GM23338 (cell line): ENCODE measurements around the gene APH1B. TPM values are rescaled to one million over a fixed set of nuclear protein-coding genes. Genes with fewer than 3 reads are reported as not detected.

ENCODE experiments used
- ATAC-seq: fragments of 200-7000 bp; cut with Tn5 transposase; 3 replicates; pipeline ENCODE4 v1.9.1; 2020
- DNase-seq: peaks from one replicate; pipeline ENCODE4 v3.0.0-alpha.2; 2015; ENCODE audit warnings: low spot score
- H2AFZ ChIP-seq: fragments of 200-600 bp; sonication (generic); 2 replicates; pipeline ENCODE4 v1.8.0; 2016; ENCODE audit warnings: antibody characterized with exemption, mild to moderate bottlenecking, moderate library complexity
- H3F3A ChIP-seq: fragments of 200-600 bp; sonication (generic); replicated peaks from 2 replicates; pipeline ENCODE4 v1.8.0; 2017; ENCODE audit warnings: antibody characterized with exemption, mixed run types, low read depth
- H3K27ac ChIP-seq: fragments of 200-600 bp; sonication (generic); 2 replicates; pipeline ENCODE4 v1.6.1; 2016; ENCODE audit warnings: low read depth
- H3K27me3 ChIP-seq: fragments of 200-600 bp; sonication (generic); 2 replicates; pipeline ENCODE4 v1.8.0; 2016; ENCODE audit warnings: mild to moderate bottlenecking, mixed run types, moderate library complexity; ENCODE audit not compliant: insufficient read depth
- H3K36me3 ChIP-seq: fragments of 200-600 bp; sonication (generic); 2 replicates; pipeline ENCODE4 v1.8.0; 2016; ENCODE audit warnings: mild to moderate bottlenecking; ENCODE audit not compliant: insufficient read depth
- H3K4me1 ChIP-seq: fragments of 200-600 bp; sonication (generic); 2 replicates; pipeline ENCODE4 v1.8.0; 2016; ENCODE audit warnings: mild to moderate bottlenecking, moderate library complexity; ENCODE audit not compliant: insufficient read depth
- H3K4me2 ChIP-seq: fragments of 200-600 bp; sonication (generic); 2 replicates; pipeline ENCODE4 v1.7.1; 2017; ENCODE audit warnings: mixed run types
- H3K4me3 ChIP-seq: fragments of 200-600 bp; sonication (generic); 2 replicates; pipeline ENCODE4 v1.6.1; 2016; ENCODE audit warnings: mixed run types
- H3K79me2 ChIP-seq: fragments of 200-600 bp; sonication (generic); replicated peaks from 2 replicates; pipeline ENCODE4 v1.8.0; 2017; ENCODE audit warnings: mild to moderate bottlenecking; ENCODE audit not compliant: insufficient read depth
- H3K9me2 ChIP-seq: fragments of 200-600 bp; sonication (generic); 2 replicates; pipeline ENCODE4 v1.8.0; 2017; ENCODE audit not compliant: insufficient read depth
- H4K20me1 ChIP-seq: fragments of 200-600 bp; sonication (generic); replicated peaks from 2 replicates; pipeline ENCODE4 v1.8.0; 2017; ENCODE audit warnings: mild to moderate bottlenecking; ENCODE audit not compliant: insufficient read depth
- H3K27ac Mint-ChIP-seq: 2 replicates; pipeline ENCODE4 v1.8.0; 2020; ENCODE audit warnings: inconsistent platforms, mild to moderate bottlenecking, moderate library complexity, mixed read lengths
- H3K27me3 Mint-ChIP-seq: 3 replicates; pipeline ENCODE4 v1.8.0; 2022; ENCODE audit warnings: low read depth, mild to moderate bottlenecking, moderate library complexity, mixed read lengths, inconsistent platforms; ENCODE audit not compliant: insufficient read depth, poor library complexity
- H3K36me3 Mint-ChIP-seq: 3 replicates; pipeline ENCODE4 v1.8.0; 2021; ENCODE audit warnings: low read depth, mild to moderate bottlenecking, inconsistent platforms, moderate library complexity, mixed read lengths
- H3K4me1 Mint-ChIP-seq: 3 replicates; pipeline ENCODE4 v1.8.0; 2020; ENCODE audit warnings: mild to moderate bottlenecking, inconsistent platforms, mixed read lengths
- H3K4me3 Mint-ChIP-seq: 3 replicates; pipeline ENCODE4 v1.8.0; 2021; ENCODE audit warnings: moderate library complexity, mild to moderate bottlenecking, inconsistent platforms, mixed read lengths
- H3K9me3 Mint-ChIP-seq: 3 replicates; pipeline ENCODE4 v1.8.0; 2020; ENCODE audit warnings: moderate library complexity, mild to moderate bottlenecking, inconsistent platforms, mixed read lengths
- CTCF ChIP-seq, 2 experiments: fragments of 200-600 bp in 1 of 2; sonication (generic) in 1 of 2; conservative IDR thresholded peaks; 2 replicates each; pipeline versions ENCODE4 v1.5.1 to v1.6.1; 2016 to 2017; ENCODE audit warnings: antibody characterized with exemption in 2 of 2, low read depth in 2 of 2, mild to moderate bottlenecking in 2 of 2, moderate library complexity in 1 of 2
- ETS1 ChIP-seq: IDR thresholded peaks from 2 replicates; pipeline ENCODE4 v1.6.1; 2016; ENCODE audit warnings: antibody characterized with exemption
- EZH2 ChIP-seq: fragments of 200-600 bp; sonication (generic); IDR thresholded peaks from one replicate; pipeline ENCODE4 v1.8.0; 2017; ENCODE audit warnings: antibody characterized with exemption, mild to moderate bottlenecking, low read depth; ENCODE audit not compliant: unreplicated experiment
- POLR2AphosphoS5 ChIP-seq: IDR thresholded peaks from 2 replicates; pipeline ENCODE4 v1.6.1; 2016; ENCODE audit warnings: antibody characterized with exemption, low read depth
- REST ChIP-seq: IDR thresholded peaks from one replicate; pipeline ENCODE4 v1.6.1; 2018; ENCODE audit warnings: antibody characterized with exemption; ENCODE audit not compliant: unreplicated experiment
- ZNF114 ChIP-seq: fragments of 250-450 bp; sonication (Bioruptor Pico); IDR thresholded peaks from 2 replicates; pipeline ENCODE4 v1.5.0; 2020; ENCODE audit warnings: mild to moderate bottlenecking, moderate library complexity
- ZNF331 ChIP-seq: fragments of 250-450 bp; sonication (Bioruptor Pico); IDR thresholded peaks from 2 replicates; pipeline ENCODE4 v1.5.0; 2020; ENCODE audit warnings: low read depth, mild to moderate bottlenecking, moderate library complexity
- polyA plus RNA-seq: library from polyadenylated mRNA; unstranded; fragments of >200 nt; fragmentation: Nextera tagmentation; extraction: Ambion mirVana; gene quantifications from 2 replicates; pipeline ENCODE4 v1.2.1, GENCODE V29; 2016
- total RNA-seq: library from RNA; depleted of rRNA; stranded (reverse); fragments of >200 nt; shearing (Covaris generic); gene quantifications from 2 replicates; pipeline ENCODE4 v1.2.3, GENCODE V29; 2014

Gene APH1B
- total and polyA plus RNA-seq, 2 experiments from 2014 or later: 14.3 to 24.4 TPM

GRCh38 chr15:63244976-63245645 lies 32.3 kb upstream of the APH1B start (continued):
- no peak for TF ChIP-seq REST
- no peak for TF ChIP-seq EZH2
- TF ChIP-seq CTCF (conservative IDR thresholded peaks at IDR 0.05; ENCODE audit: low read depth in 2 of 2): no peak
- no peak for TF ChIP-seq ZNF331 (CRISPR knock-in tag)
- TF ChIP-seq POLR2AphosphoS5: no peak
- TF ChIP-seq ZNF114 (CRISPR knock-in tag): no peak

- Histone ChIP-seq H3F3A (no peaks in the 10 kb centered on the region), H3K79me2 (0 out of 2 replicates have a peak, but pooled peaks cover under 1% of the 10 kb centered on the region), H3K36me3 (no peaks in the 10 kb centered on the region; the same call in 1 of the 2 replicates), H3K4me1 (no peaks in the 10 kb centered on the region), H3K27ac (no peak overlapping the region), H3K4me3 (no peak overlapping the region), H2AFZ (no peak overlapping the region), H3K4me2 (no peak overlapping the region), H4K20me1 (no peaks in the 10 kb centered on the region), H3K27me3 (no peaks in the 10 kb centered on the region), H3K9me2 (no peaks in the 10 kb centered on the region)
- DNase-seq (no peak), ATAC-seq (no peak)
- no peak overlapping the region for H3K4me3 Mint-ChIP-seq
- peaks cover 4% of the 10 kb centered on the region for H3K27me3 Mint-ChIP-seq
- H3K9me3 Mint-ChIP-seq: peaks cover 16% of the 10 kb centered on the region
- H3K36me3 Mint-ChIP-seq: peaks cover 39% of the 10 kb centered on the region
- no peak overlapping the region for H3K27ac Mint-ChIP-seq
- H3K4me1 Mint-ChIP-seq: no peaks in the 10 kb centered on the region
- TF ChIP-seq POLR2AphosphoS5 (no peak), CTCF (conservative IDR thresholded peaks at IDR 0.05; ENCODE audit: low read depth in 2 of 2) (no peak), ETS1 (no peak)
Observed at GRCh38 chr15:63246691-63247469, 30.5 kb upstream of the APH1B start.
